ENCODE data around the gene KRTAP9-2.

DNA sequence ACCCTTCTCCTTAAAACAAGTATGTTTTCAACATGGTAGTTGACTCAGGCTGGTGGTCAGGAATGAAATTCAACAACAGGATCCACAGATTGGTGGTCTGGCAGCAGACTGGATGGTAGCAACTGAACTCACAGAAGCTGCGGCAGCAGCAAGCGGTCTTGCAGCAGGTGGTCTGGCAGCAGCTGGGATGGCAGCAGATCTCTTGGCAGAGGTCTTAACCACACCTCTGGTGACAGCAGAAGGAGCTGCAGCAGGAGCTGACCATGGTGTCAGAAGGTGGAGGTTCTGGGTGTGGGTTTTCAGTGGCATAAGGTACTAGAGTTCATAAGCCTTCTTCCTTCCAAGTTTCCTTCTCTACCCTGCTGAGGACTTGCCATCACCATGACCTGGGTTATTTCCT, 39.6 kb upstream of the KRTAP9-2 start:
- TF ChIP-seq POLR2AphosphoS5 (IDR thresholded peaks at IDR 0.05) (no peak), CTCF (IDR thresholded peaks at IDR 0.05) (no peak)
